CD1c-positive myeloid dendritic cell (primary cell): Measurements from ENCODE around the gene PLVAP.

Experiments
- DNase-seq: peaks from one replicate; pipeline ENCODE4 v3.0.0-alpha.2; 2016; ENCODE audit errors: extremely low spot score

The PLVAP gene, protein sequence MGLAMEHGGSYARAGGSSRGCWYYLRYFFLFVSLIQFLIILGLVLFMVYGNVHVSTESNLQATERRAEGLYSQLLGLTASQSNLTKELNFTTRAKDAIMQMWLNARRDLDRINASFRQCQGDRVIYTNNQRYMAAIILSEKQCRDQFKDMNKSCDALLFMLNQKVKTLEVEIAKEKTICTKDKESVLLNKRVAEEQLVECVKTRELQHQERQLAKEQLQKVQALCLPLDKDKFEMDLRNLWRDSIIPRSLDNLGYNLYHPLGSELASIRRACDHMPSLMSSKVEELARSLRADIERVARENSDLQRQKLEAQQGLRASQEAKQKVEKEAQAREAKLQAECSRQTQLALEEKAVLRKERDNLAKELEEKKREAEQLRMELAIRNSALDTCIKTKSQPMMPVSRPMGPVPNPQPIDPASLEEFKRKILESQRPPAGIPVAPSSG

DNA sequence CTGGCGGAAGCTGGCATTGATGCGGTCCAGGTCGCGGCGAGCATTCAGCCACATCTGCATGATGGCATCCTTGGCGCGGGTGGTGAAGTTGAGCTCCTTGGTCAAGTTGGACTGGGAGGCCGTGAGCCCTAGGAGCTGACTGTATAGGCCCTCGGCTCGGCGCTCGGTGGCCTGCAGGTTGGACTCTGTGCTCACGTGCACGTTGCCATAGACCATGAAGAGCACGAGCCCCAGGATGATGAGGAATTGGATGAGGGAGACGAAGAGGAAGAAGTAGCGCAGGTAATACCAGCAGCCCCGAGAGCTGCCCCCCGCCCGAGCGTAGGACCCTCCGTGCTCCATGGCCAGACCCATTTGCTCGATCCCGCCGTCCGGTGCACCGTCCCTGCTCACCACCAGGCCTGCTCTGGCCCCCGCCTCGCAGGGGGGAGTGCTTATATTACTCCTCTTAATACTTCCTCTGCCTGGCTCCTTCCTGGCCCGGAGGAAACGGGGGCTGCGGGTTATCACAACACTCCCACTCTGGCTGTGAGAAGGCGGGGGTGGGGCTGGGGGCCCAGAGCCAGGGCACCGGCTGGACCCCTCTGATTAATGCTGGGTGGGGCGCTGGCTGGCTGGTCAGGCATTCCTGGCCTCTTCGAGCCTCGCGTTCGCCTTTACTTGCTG, at the start of gene PLVAP:
Gene PLVAP (minus strand): TSS at position 408 of the 666 bp plus-strand sequence. CDS start 54 bp downstream, at position 354.
- peak; percentile 33 for DNase-seq

DNA sequence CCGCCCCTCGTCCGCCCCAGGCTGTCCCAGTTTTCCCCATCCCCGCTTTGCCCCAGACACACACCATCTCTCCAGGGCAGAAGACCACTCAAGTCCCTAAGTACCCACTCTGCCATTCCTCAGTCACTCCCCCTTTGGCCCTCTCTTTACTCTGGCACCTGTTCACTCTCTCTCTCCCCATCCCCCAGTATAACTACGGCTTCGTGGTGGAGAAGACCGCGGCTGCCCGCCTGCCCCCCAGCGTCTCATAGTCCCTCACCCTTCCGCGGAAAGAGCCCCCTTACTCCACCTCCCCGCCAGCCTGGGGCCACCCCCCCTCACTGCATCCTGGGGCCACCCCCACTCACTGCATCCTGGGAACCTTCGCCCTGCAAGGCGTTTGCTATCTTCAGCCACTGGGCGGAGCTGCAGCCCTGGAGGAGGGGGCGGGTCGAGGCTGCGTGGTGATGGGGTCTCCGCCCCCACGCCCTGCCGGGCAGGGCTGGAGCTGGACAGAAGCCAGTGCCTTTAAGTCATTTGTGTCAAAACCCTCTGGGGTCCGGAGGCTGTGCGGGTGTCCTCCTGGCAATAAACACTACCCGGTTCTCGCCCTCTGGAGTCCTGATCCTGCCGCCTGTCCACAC, 47.7 kb upstream of the PLVAP start:
- DNase-seq: no peak

DNA sequence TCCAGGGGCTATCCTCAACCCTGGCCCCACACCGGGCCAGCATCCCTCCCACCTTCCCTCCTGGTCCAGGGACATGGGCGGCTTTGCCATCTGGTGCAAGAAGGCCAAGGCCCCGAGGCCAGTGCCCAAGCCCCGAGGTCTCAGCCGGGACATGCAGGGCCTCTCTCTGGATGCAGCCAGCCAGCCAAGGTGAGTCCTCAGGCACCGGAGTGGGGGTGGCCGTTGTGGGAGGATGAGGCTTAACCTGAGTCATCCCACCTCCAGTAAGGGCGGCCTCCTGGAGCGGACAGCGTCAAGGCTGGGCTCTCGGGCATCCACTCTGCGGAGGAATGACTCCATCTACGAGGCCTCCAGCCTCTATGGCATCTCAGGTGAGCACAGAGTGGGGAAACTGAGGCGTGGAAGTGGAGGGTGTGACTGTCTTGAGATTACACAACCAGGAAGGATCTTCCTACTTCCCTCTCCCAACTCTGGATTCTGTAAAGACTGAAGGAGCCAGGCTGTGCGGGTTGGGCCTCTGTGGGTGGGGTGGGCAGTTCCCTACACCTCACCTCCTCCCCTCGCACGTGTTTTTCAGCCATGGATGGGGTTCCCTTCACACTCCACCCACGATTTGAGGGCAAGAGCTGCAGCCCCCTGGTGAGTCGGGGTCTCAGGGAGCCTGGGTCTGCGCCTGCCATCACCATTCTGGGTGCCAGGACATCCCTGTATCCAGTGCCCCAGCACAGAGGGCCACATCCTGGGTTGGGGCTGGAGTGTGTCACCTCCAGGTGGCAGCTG, 46.5 kb upstream of the PLVAP start:
- no peak for DNase-seq

DNA sequence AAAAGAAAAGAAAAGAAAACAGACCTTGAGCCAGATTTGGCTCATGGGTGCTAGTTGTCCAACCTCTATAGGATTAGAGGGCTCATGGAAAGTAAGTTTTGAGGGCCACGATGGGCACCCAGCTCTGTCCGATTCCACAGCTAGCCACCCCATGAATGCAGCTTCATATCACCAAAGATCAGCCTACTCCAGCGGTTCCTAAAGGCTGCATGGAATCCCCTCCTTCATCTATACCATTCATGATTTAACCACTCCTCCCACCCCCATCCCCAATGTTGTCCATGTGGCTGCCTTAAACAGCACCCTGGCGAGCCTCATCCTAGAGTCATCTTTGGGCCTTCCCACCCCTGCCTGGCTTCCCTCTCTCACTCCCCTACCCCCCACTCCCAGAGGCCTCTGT, 44.8 kb upstream of the PLVAP start:
- DNase-seq: no peak

DNA sequence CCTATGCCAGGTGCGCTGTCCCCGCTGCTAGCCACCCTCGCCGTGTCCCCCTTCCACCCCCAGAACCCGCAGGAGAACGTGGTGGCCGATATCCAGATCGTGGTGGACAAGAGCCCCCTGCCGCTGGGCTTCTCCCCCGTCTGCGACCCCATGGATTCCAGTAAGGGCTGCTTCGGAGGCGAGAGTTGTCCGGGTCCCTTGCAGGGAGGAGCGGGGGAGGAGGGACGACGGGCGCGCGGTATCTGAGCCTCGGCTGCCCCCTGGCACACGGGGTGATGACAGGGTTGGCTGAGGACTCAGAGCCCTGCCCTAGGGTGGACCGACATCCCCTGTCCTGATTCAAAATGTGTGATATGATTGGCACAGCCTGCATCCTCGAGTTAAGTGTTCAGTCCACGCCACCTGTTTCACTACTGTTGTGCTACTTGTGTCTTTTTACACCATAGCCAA, 43.4 kb upstream of the PLVAP start:
- peak; percentile 24 for DNase-seq

DNA sequence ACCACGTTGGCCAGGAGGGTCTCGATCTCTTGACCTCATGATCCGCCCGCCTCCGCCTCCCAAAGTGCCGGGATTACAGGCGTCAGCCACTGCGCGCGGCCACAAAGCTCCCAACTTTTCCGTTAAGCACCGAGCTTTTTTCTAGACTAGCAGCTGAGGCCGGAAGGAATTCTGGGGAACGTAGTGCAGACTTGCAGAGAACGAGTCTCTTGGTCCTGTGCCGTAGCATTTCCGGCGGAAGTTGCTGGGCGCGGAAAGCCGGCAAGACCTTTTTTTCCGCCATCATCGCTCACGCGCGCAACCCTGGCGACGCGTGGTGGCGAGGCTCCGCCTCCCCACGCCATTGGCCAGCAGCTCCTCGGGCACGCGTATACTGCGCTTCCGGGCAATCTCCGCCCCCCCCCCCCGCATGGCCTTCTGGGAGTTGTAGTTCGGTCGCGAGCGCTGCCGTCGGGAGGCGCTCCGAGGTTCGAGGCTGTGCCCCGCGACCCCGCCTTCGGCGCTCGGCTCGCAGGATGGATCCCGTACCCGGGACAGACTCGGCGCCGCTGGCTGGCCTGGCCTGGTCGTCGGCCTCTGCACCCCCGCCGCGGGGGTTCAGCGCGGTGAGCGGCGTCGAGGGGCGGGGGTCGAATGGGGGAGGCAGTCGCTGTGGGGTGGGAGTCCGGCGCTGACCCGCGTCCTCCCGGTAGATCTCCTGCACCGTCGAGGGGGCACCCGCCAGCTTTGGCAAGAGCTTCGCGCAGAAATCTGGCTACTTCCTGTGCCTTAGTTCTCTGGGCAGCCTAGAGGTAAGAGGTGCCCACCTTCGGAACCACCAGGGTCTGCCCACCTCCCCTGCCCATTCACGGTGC, 42.7 kb upstream of the PLVAP start, which contains the start of gene MVB12A:
Gene MVB12A (plus strand): TSS at position 427 of the 854 bp plus-strand sequence. CDS start 89 bp downstream, at position 516.
- DNase-seq: peak; percentile 99

DNA sequence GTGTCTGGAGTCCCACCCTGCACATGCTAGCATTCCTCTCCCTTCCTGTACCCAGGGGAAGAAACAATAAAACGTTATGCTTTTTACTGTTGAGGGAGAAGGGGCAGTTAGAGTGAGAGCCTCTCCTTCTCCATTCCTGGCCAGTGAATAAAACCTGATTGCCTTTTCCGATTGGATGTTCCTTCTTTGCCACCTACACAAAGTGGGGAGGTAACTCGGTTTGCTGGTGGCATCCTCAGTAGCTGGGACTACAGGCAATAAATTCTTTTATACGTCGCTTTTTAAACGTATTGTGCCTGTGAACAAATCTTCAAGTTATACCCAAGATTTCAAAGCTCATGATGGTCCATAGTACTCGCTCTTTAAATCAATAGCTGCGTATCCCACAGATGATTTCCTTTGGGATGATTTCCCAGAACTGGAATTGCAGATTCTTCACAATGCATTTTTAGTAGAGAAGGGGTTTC, 42.0 kb upstream of the PLVAP start:
- peak; percentile 8 for DNase-seq

DNA sequence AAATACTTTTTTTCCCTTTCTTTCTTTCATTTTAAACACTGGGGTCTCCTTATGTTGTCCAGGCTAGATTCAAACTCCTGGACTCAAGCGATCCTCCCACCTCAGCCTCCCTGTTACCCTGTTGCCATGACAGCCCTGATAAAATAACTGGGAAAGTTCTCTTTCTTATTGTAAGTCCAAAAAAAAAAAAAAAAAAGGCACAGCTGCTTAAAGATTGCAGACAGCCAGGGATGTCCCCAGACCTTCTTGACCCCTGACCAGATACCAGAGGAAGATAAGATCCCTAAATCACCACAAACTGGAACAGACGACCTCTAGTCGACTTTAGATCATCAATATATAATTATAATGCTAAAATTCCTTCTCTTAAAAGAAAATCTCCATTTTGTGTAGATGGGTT, 41.6 kb upstream of the PLVAP start:
- no peak for DNase-seq

DNA sequence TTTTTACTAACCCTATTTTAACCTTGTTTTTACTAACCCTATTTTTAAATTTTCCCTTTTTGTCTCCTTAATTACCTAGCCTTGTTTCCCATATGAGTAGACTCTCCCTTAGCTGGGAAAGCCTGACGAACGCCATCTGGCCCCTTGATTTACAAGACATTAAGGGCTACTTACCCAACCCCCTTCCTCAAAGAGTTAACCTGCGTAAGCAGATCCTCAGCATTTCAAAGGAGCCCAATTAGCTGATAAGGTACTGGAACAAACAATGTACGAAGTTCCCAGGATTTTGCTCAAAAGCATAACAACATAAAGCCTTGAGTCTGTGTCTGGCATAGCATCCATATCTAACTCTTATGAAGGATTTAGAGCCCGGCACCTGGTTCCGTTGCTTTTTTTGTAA, 38.0 kb upstream of the PLVAP start:
- no peak for DNase-seq

DNA sequence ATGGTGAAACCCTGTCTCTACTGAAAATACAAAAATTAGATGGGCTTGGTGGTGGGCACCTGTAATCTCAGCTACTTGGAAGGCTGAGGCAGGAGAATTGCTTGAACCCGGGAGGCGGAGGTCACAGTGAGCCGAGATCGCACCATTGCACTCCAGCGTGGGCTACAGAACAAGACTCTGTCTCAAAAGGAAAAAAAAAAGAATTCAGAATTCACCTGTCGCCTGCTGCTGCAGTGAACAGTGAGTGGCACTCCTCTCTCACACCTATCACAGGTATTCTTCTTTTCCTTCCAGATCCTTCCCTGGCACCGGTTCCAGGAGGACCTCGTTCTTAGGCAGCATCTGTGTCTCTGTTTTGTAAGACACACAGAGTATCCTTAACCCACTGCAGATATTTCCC, 37.0 kb upstream of the PLVAP start:
- DNase-seq: no peak

DNA sequence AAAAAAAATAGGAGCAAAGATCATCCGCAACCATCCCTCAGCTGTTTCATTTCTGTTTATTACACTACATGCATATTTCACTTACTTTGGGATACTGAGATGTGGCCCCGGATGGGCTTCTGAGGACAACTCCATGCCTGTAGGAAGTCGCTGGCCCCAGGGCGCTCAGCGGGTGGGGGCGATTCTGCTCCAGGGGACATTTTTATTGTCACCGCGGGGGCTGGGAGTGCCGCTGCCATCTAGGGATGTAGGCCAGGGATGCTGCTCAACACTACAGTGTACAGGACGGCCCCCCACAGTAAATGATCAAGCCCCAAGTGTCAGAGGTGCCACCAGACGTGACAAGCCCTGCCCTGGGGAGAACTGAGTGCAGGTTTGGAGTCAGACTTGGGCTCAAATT, 34.7 kb upstream of the PLVAP start:
- DNase-seq: no peak

DNA sequence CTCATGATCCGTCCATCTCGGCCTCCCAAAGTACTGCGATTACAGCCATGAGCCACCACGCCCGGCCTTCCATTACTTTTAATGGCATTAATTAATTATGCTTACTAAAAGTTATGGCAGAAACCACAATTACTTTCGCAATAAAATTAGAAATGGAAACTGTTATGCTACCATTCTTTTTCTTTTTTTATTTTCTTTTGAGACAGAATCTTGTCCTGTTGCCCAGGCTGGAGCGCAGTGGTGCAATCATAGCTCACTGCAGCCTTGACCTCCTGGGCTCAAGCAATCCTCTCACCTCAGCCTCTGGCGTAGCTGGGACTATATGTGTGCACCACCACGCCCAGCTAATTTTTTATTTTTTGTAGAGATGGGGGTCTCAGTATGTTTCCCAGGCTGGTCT, 32.8 kb upstream of the PLVAP start:
- DNase-seq: no peak

DNA sequence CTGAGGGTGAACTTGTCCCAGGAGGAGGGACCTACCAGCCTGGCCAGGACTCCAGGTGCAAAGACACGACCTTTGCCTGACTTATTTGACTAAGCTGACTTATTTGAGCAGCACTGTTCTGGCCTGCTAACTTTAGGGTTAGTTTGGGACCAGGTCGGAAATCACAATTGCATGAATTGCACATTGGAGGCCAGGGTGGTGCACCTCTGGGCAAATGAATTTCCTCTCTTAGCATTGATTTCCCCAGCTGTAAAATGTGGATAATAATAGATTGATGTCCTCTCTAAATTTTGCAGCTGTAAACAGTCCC, 29.7 kb upstream of the PLVAP start:
- no peak for DNase-seq

DNA sequence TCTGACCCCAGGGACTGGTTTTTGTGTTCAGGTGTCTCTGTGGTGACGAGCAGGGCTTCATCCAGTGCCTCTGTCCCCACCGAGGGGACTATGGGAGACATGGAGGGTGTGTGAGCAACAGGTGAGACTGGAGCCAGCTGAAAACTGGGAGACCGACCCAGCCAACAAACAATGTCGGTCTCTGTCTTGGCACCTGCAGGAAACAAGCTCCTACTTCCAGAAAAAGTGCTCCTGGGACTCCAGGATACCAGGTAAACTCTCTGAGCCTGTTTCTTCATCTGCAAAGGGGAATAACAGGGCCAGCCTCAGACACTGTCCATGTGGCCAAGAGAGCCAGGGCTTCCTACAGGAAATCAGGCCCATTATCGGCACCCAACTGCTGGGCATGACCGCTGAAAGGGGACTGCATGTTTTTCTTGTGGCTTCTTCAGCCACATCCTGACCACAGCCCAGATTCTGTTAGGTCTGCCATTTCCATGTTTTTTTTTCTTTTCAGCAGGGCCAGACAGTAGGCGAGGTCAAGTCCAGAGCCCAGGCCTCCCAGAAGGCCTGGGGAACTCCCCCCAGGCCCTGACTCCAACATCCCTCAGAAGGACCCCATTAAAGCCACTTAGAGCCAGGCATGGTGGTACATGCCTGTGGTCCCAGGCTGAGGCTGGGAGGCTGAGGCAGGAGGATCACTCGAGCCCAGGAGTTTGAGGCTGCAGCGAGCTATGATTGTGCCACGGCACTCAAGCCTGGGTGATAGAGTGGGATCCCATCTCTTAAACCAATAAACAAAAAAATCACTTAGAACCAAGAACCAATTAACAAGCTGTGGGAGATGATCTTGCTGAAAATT, 29.1 kb upstream of the PLVAP start:
- DNase-seq: no peak

DNA sequence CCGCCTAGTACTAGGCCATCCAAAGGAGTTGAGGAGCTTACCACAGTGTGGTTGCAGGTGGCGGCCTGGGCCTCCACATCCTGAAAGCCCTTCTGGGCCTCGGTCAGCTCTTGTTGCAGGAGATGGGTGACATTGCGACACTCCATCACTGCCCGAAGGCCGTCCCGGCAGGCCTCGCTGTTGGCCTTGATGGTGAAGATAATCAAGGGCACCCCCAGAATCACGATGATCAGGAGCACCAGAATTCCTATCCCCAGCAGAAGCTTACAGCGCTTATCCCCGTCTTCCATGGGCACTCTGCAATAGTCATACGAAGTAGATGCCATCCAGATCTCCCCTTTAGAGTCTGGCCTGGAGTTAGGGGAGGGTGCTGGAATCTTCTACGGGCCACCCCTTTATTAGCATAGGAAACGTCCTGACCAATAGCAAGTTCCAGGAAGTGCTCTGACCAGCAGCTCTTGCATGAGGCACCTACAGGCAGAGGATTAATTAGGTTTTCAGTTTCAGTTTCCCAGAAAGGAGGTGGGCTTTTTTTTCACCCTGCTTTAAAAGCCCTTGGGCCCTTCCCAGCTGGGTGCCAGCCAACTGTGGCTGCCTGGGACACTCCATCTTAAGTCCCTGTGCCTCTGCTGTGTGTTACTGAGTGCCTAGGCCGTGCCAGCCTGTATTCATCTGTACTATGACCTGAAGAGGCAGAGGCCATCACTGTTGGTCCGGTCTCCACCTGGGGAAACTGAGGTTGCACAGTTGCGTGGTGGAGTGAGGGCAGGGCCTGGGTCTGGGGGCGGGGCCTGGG, 28.3 kb upstream of the PLVAP start, which contains the start of gene BST2:
Gene BST2 (minus strand): TSS at position 381 of the 796 bp plus-strand sequence. CDS start 55 bp downstream, at position 326.
- peak; percentile 84 for DNase-seq

DNA sequence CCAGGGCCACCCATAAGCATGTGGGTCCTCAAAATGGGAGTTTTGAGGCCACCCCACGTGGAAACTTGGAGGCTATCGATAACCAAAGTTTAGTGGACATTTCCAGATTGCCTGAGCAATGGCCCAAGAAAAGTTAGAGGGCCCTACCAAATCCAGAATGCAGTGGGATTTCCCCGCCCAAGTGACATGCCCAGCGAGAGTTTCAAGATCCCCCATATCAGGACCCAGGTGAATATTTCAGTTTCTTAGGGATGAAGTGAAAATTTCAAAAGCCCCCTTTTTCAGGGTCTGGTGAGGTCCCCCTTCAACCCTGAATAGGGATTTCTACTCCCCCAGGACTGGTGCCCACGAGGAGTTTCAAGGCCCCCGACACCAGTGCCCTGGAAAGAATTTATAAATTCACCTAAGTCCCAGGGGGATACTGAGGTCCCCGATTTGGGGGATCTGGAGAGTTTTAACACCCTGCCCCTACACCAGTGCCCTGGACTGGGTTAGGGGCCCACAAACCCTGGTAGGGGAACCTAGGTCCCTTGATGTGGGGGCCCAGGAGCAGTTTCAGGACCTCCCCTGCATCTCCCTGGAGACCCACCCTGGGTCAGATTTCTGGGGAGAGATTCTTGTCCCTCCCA, 27.6 kb upstream of the PLVAP start:
- no peak for DNase-seq

DNA sequence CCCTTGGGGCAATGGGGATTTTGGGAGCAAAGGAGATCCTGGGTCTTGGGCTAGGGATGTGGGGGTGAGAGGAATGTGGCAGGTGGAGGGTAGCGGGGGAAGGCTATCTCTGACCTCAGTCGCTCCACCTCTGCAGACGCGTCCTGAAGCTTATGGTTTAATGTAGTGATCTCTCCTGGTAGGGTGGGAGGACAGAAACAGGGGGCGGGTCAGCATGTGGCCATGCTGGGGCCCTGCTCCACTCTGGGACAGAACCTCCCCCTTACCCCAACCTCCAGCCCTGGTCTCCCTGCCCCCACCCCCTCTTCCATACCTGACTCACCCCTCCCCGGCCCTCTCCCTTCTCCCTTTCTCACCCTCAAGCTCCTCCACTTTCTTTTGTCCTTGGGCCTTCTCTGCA, 26.9 kb upstream of the PLVAP start:
- DNase-seq: no peak
